A549 (cell line): ENCODE measurements around the gene HCN4. TPM values are rescaled to one million over a fixed set of nuclear protein-coding genes. Genes with fewer than 3 reads are reported as not detected.

ENCODE experiments used
- ATAC-seq, 2 experiments: fragments of 200-7000 bp in 1 of 2; fragments of >200 bp in 1 of 2; cut with Nextera tagmentation in 1 of 2; cut with Tn5 transposase in 1 of 2; 3 replicates each; pipeline versions ENCODE4 v1.8.0 to v1.9.1; 2018 to 2020; ENCODE audit warnings: mild to moderate bottlenecking in 1 of 2, moderate library complexity in 1 of 2
- CTCF ChIA-PET: fragments of 300-600 bp; sonication (Branson Sonifier 250); formaldehyde crosslinking; extraction: SDS; loops from one replicate; lab custom pipeline; 2021; ENCODE audit warnings: antibody characterized with exemption, inconsistent platforms; lab: Yijun Ruan, JAX
- POLR2A ChIA-PET: fragments of 350-600 bp; formaldehyde crosslinking; extraction: SDS; loops from one replicate; lab custom pipeline; 2021; ENCODE audit warnings: antibody characterized with exemption, inconsistent platforms; lab: Yijun Ruan, JAX
- DNase-seq, 2 experiments: peaks; one replicate each; pipeline versions ENCODE4 v3.0.0 to v3.0.0-alpha.2; 2011 to 2016; ENCODE audit warnings: low read depth in 1 of 2, low spot score in 1 of 2
- FAIRE-seq: peaks from 2 replicates; lab custom pipeline; 2011; peaks lifted over from hg19 to GRCh38; lab: Jason Lieb, UNC
- H3K27ac ChIP-seq, 2 experiments: fragments of >200 bp; sonication (Bioruptor Twin); formaldehyde crosslinking; 3 replicates each; pipeline ENCODE4 v1.5.1; 2016 to 2017
- H3K4me1 ChIP-seq: fragments of >200 bp; sonication (Bioruptor Twin); formaldehyde crosslinking; 3 replicates; pipeline ENCODE4 v1.6.1; 2016
- H3K4me2 ChIP-seq: fragments of >200 bp; sonication (Bioruptor Twin); formaldehyde crosslinking; 3 replicates; pipeline ENCODE4 v1.6.1; 2016
- H3K4me3 ChIP-seq: fragments of >200 bp; sonication (Bioruptor Twin); formaldehyde crosslinking; 3 replicates; pipeline ENCODE4 v1.5.1; 2016
- H3K9me3 ChIP-seq: fragments of >200 bp; sonication (Bioruptor Twin); formaldehyde crosslinking; 3 replicates; pipeline ENCODE4 v1.6.1; 2016
- EHMT2 ChIP-seq: fragments of 200-600 bp; sonication (generic); IDR thresholded peaks from 2 replicates; pipeline ENCODE4 v1.6.1; 2016; ENCODE audit warnings: antibody characterized with exemption, low read depth, mild to moderate bottlenecking, moderate library complexity
- FOSL2 ChIP-seq, 2 experiments: fragments of 450-650 bp in 1 of 2; fragments of >200 bp in 1 of 2; sonication (Bioruptor Twin) in 1 of 2; formaldehyde crosslinking; IDR thresholded peaks; 2 replicates each; pipeline versions ENCODE4 v1.5.0 to v1.6.1; 2016 to 2020; ENCODE audit warnings: mild to moderate bottlenecking in 1 of 2, moderate library complexity in 1 of 2
- FOXS1 ChIP-seq: fragments of 250-450 bp; sonication (Bioruptor Pico); IDR thresholded peaks from 2 replicates; pipeline ENCODE4 v1.5.0; 2020; ENCODE audit warnings: mild to moderate bottlenecking, moderate library complexity
- HDAC2 ChIP-seq: fragments of 200-600 bp; sonication (generic); IDR thresholded peaks from 2 replicates; pipeline ENCODE4 v1.6.1; 2016
- HEYL ChIP-seq: fragments of 250-450 bp; sonication (Bioruptor Pico); IDR thresholded peaks from 2 replicates; pipeline ENCODE4 v1.8.0; 2021; ENCODE audit warnings: mild to moderate bottlenecking, moderate library complexity
- HOXB5 ChIP-seq: fragments of 250-450 bp; sonication (Bioruptor Pico); IDR thresholded peaks from 2 replicates; pipeline ENCODE4 v1.5.0; 2020; ENCODE audit warnings: mild to moderate bottlenecking, moderate library complexity
- JUN ChIP-seq, 2 experiments: fragments of >200 bp; sonication (Bioruptor Twin); formaldehyde crosslinking; IDR thresholded peaks; 2 replicates in 1 of 2; 3 replicates in 1 of 2; pipeline ENCODE4 v1.6.1; 2016 to 2017
- JUNB ChIP-seq: fragments of >200 bp; sonication (Bioruptor Twin); formaldehyde crosslinking; IDR thresholded peaks from 2 replicates; pipeline ENCODE4 v1.6.1; 2016
- KDM1A ChIP-seq: fragments of 200-600 bp; sonication (generic); IDR thresholded peaks from 2 replicates; pipeline ENCODE4 v1.6.1; 2016; ENCODE audit warnings: low read depth, mild to moderate bottlenecking
- KDM5A ChIP-seq: fragments of 200-600 bp; sonication (generic); IDR thresholded peaks from 2 replicates; pipeline ENCODE4 v1.6.1; 2016; ENCODE audit warnings: antibody characterized with exemption, mild to moderate bottlenecking
- MAZ ChIP-seq: fragments of 150-350 bp; IDR thresholded peaks from 2 replicates; pipeline ENCODE4 v1.6.1; 2014; ENCODE audit warnings: antibody characterized with exemption, low read depth, low read length, borderline replicate concordance
- NR3C1 ChIP-seq: fragments of >200 bp; sonication (Bioruptor Twin); formaldehyde crosslinking; IDR thresholded peaks from 3 replicates; pipeline ENCODE4 v1.6.1; 2017
- PHF8 ChIP-seq: fragments of 200-600 bp; sonication (generic); IDR thresholded peaks from 2 replicates; pipeline ENCODE4 v1.6.1; 2016; ENCODE audit warnings: low read depth, mild to moderate bottlenecking, antibody characterized with exemption, moderate library complexity, borderline replicate concordance
- POLR2A ChIP-seq: IDR thresholded peaks from 2 replicates; pipeline ENCODE4 v1.6.1; 2012; ENCODE audit warnings: mild to moderate bottlenecking, low read length
- RAD21 ChIP-seq, 2 experiments: fragments of >200 bp in 1 of 2; sonication (Bioruptor Twin) in 1 of 2; formaldehyde crosslinking in 1 of 2; IDR thresholded peaks in 1 of 2; conservative IDR thresholded peaks in 1 of 2; 2 replicates in 1 of 2; 3 replicates in 1 of 2; pipeline ENCODE4 v1.6.1; 2012 to 2018; ENCODE audit warnings: inconsistent platforms in 1 of 2
- RFX5 ChIP-seq: fragments of 450-650 bp; IDR thresholded peaks from 2 replicates; pipeline ENCODE4 v1.7.1; 2014; ENCODE audit warnings: antibody characterized with exemption, mild to moderate bottlenecking, moderate library complexity
- SMC3 ChIP-seq: fragments of >200 bp; sonication (Bioruptor Twin); formaldehyde crosslinking; IDR thresholded peaks from 3 replicates; pipeline ENCODE4 v1.6.1; 2018; ENCODE audit warnings: inconsistent platforms
- ZC3H11A ChIP-seq: fragments of 450-650 bp; IDR thresholded peaks from 2 replicates; pipeline ENCODE4 v1.6.1; 2014; ENCODE audit warnings: antibody characterized with exemption, mild to moderate bottlenecking
- ZNF302 ChIP-seq: fragments of 250-450 bp; sonication (Bioruptor Pico); IDR thresholded peaks from 2 replicates; pipeline ENCODE4 v1.9.0; 2021; ENCODE audit warnings: inconsistent platforms, mild to moderate bottlenecking, moderate library complexity
- WGBS: methylation state at CpG from one replicate; pipeline ENCODE4 v1.1.6; 2017; ENCODE audit errors: missing lambda C conversion rate; 5-methylcytosine and 5-hydroxymethylcytosine counted together
- polyA plus RNA-seq, 4 experiments: library from polyadenylated mRNA; depleted of rRNA in 3 of 4; stranded (reverse); fragments of >200 nt; fragmentation: RNase III in 1 of 4; extraction: RNeasy Plus Mini Kit Qiagen cat#74134 plus additional on column Dnase treatment in 1 of 4; gene quantifications; 2 replicates in 3 of 4; 3 replicates in 1 of 4; pipeline ENCODE4 v1.2.3, GENCODE V29; 2011 to 2017
- TF ChIP-seq, protein P1 (sequence below): fragments of 250-450 bp; sonication (Bioruptor Pico); IDR thresholded peaks from 2 replicates; pipeline ENCODE4 v1.5.0; 2021; ENCODE audit warnings: mild to moderate bottlenecking, moderate library complexity, borderline replicate concordance
- TF ChIP-seq, protein P2 (sequence below): IDR thresholded peaks from 2 replicates; pipeline ENCODE4 v1.6.1; 2012
- TF ChIP-seq, protein P3 (sequence below): IDR thresholded peaks from 2 replicates; pipeline ENCODE4 v1.6.1; 2012
- TF ChIP-seq, protein P4 (sequence below): fragments of >200 bp; sonication (Bioruptor Twin); formaldehyde crosslinking; IDR thresholded peaks from 3 replicates; pipeline ENCODE4 v1.5.1; 2016

The HCN4 gene
- polyA plus RNA-seq, 2 of the 4 experiments (the other 2 are of a cell fraction), result 0.03 to 0.09 TPM

DNA sequence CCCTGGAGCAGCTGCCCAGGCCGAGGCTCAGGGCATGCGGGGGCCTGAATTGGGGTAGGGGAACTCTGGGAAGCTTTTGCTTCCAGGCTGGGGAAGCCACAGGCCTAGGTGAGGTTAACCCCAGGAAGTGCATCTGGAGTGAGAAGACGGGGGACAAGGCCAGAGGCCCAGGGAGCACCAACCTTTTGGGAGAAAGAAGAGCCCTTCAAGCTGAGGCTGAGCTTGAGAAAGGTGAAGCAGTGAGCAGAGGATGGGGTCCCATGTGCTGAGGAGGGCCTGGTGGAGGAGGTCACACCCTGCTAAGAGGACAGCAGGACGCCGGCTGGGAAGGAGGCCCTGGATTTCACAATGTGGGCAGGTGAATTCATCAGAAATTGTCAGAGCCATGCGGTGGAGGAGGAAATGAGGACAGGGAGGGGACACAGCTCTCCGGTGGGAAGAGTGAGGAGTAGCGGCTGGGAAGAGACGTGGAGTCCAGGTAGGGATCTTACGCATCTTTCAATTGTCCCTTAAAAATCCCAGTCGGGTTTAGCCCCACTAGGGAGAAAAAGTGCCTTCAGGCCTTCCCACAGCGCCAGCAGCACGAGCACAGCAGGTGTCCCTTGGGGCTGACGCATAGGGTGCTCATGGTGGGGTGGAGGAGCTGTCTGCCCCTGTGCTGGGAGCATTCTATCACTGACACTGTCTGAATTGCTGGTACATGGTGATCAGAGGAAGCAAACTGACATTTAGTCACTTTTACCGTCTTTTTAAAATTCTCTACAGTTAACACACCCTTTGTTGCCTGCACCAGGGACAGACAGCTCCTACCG is 50.9 kb downstream of the HCN4 start:
- TF ChIP-seq, protein P1, sequence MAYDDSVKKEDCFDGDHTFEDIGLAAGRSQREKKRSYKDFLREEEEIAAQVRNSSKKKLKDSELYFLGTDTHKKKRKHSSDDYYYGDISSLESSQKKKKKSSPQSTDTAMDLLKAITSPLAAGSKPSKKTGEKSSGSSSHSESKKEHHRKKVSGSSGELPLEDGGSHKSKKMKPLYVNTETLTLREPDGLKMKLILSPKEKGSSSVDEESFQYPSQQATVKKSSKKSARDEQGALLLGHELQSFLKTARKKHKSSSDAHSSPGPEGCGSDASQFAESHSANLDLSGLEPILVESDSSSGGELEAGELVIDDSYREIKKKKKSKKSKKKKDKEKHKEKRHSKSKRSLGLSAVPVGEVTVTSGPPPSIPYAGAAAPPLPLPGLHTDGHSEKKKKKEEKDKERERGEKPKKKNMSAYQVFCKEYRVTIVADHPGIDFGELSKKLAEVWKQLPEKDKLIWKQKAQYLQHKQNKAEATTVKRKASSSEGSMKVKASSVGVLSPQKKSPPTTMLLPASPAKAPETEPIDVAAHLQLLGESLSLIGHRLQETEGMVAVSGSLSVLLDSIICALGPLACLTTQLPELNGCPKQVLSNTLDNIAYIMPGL (CRISPR knock-in tag), result no peak
- TF ChIP-seq KDM1A, result no peak
- TF ChIP-seq, protein P2, sequence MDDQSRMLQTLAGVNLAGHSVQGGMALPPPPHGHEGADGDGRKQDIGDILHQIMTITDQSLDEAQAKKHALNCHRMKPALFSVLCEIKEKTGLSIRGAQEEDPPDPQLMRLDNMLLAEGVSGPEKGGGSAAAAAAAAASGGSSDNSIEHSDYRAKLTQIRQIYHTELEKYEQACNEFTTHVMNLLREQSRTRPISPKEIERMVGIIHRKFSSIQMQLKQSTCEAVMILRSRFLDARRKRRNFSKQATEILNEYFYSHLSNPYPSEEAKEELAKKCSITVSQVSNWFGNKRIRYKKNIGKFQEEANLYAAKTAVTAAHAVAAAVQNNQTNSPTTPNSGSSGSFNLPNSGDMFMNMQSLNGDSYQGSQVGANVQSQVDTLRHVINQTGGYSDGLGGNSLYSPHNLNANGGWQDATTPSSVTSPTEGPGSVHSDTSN, result no peak
- TF ChIP-seq RFX5, result no peak
- no peak for TF ChIP-seq ZC3H11A
- no peak for TF ChIP-seq MAZ
- TF ChIP-seq RAD21 (conservative IDR thresholded peaks at IDR 0.05 in 1 of 2, IDR thresholded peaks at IDR 0.05 in 1 of 2), result no peak
- TF ChIP-seq HDAC2, result no peak
- TF ChIP-seq, protein P3, sequence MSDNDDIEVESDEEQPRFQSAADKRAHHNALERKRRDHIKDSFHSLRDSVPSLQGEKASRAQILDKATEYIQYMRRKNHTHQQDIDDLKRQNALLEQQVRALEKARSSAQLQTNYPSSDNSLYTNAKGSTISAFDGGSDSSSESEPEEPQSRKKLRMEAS, result no peak
- TF ChIP-seq ZNF302 (CRISPR knock-in tag), result no peak
- no peak for TF ChIP-seq POLR2A
- no peak for TF ChIP-seq KDM5A
- no peak for TF ChIP-seq JUN (IDR thresholded peaks at IDR 0.05)
- no peak for TF ChIP-seq PHF8
- POLR2A ChIA-PET, result no interaction called here
- ATAC-seq (peak; percentile 17 to 50; a peak in 3 of 6 replicates), DNase-seq (no peak), FAIRE-seq (no peak)
- H3K4me1 ChIP-seq, result no peaks in the 10 kb centered on the region
- no peak overlapping the region for H3K4me2 ChIP-seq
- H3K4me3 ChIP-seq, result no peak overlapping the region
- H3K9me3 ChIP-seq, result no peaks in the 10 kb centered on the region
- no peak overlapping the region for H3K27ac ChIP-seq
- 80% methylated on average over 16 of the region's 16 CpGs for WGBS
- CTCF ChIA-PET, result interaction anchor here (0.6 to 3.7 kb wide), 5 partner anchors 12 to 387 kb away, joined by 3 to 27 read pairs (median 4); no protein-coding TSS in a partner anchor

DNA sequence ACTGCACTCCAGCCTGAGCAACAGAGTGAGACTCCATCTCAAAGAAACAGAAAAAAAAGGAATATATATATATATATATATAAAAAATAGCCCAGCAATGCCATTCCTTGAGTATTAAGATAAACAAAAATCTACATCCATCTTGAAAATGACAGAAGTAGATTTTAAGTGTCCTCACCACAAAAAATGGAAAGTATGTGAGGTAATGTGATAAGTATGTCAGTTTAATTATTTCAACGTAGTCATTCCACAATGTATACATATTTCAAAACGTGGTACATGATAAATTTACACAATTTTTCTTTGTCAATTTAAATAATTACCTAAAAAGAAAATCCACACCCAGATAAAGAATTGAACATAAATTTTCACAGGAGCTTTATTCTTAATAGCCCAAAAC is 54.9 kb downstream of the HCN4 start:
- Histone ChIP-seq H3K4me2 (no peak overlapping the region), H3K27ac (no peak overlapping the region), H3K4me3 (no peak overlapping the region), H3K4me1 (no peaks in the 10 kb centered on the region), H3K9me3 (no peaks in the 10 kb centered on the region)
- FAIRE-seq (no peak), ATAC-seq (no peak), DNase-seq (no peak)
- TF ChIP-seq FOXS1, result no peak
- TF ChIP-seq SMC3, result no peak
- TF ChIP-seq NR3C1, result no peak
- no peak for TF ChIP-seq POLR2A
- TF ChIP-seq RAD21 (conservative IDR thresholded peaks at IDR 0.05 in 1 of 2, IDR thresholded peaks at IDR 0.05 in 1 of 2), result no peak
- TF ChIP-seq, protein P4, sequence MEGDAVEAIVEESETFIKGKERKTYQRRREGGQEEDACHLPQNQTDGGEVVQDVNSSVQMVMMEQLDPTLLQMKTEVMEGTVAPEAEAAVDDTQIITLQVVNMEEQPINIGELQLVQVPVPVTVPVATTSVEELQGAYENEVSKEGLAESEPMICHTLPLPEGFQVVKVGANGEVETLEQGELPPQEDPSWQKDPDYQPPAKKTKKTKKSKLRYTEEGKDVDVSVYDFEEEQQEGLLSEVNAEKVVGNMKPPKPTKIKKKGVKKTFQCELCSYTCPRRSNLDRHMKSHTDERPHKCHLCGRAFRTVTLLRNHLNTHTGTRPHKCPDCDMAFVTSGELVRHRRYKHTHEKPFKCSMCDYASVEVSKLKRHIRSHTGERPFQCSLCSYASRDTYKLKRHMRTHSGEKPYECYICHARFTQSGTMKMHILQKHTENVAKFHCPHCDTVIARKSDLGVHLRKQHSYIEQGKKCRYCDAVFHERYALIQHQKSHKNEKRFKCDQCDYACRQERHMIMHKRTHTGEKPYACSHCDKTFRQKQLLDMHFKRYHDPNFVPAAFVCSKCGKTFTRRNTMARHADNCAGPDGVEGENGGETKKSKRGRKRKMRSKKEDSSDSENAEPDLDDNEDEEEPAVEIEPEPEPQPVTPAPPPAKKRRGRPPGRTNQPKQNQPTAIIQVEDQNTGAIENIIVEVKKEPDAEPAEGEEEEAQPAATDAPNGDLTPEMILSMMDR, result no peak
- TF ChIP-seq JUNB, result no peak
- TF ChIP-seq HOXB5, result no peak
- no peak for TF ChIP-seq HDAC2
- no peak for TF ChIP-seq HEYL (CRISPR knock-in tag)
- TF ChIP-seq EHMT2, result no peak
- TF ChIP-seq FOSL2 (IDR thresholded peaks at IDR 0.05), result no peak
- no peak for TF ChIP-seq FOSL2 (CRISPR knock-in tag; IDR thresholded peaks at IDR 0.05)
- WGBS, result 68% methylated on average over 2 of the region's 2 CpGs
- POLR2A ChIA-PET, result no interaction called here
- CTCF ChIA-PET, result interaction anchor here (1.4 kb wide), 1 partner anchor 8 kb away, joined by 4 read pairs; no protein-coding TSS in a partner anchor
